SU-DHL-6 (cell line): ENCODE data around the gene C3orf62.

Experiments
- CTCF ChIP-seq: fragments of 200-600 bp; sonication (generic); IDR thresholded peaks from one replicate; pipeline ENCODE4 v1.5.1; 2017; ENCODE audit warnings: antibody characterized with exemption, mild to moderate bottlenecking, low read length, moderate library complexity; ENCODE audit not compliant: insufficient read depth, poor library complexity, severe bottlenecking
- EZH2phosphoT487 ChIP-seq: fragments of 200-600 bp; sonication (generic), shearing (Covaris generic); conservative IDR thresholded peaks from 2 replicates; pipeline ENCODE4 v1.6.1; 2018; ENCODE audit warnings: mild to moderate bottlenecking, antibody characterized with exemption, low read length, moderate library complexity, mixed read lengths

GRCh38 chr3:49222002-49222401, 55.0 kb downstream of the C3orf62 start:
- TF ChIP-seq CTCF (no peak), EZH2phosphoT487 (no peak)
